Testis (tissue), 2 donors: ENCODE measurements around the gene CABCOCO1.

Experiments
- POLR2A ChIP-seq: fragments of 450-650 bp; IDR thresholded peaks from one replicate; pipeline ENCODE4 v1.6.1; 2017; ENCODE audit warnings: antibody characterized with exemption, mild to moderate bottlenecking, moderate library complexity
- TF ChIP-seq, protein P1 (sequence below), 3 experiments: fragments of 450-650 bp in 2 of 3; fragments of 200-600 bp in 1 of 3; sonication (generic) in 1 of 3; IDR thresholded peaks; one replicate each; pipeline ENCODE4 v1.5.1; 2016 to 2019; ENCODE audit warnings: antibody characterized with exemption in 3 of 3, mild to moderate bottlenecking in 2 of 3, moderate library complexity in 1 of 3

DNA sequence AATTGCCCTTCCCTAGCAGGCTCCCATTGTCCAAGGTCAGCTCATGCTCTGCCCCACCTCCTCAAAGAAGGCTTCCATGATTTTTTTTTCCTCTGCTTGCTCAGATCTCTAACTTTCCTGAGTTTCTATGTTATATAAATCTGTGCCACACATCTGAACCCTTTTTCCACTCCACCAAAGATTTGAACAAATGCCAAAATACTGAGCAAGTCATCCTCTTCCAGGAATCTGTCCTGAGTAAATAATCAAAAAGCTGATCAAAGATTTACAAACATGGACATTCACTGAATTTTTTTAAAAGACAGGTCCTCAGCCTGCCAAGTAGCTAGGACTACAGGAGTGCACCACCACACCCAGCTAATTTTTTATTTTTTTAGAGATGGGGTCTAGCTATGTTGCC is 136.0 kb downstream of the CABCOCO1 start:
- TF ChIP-seq, protein P1, sequence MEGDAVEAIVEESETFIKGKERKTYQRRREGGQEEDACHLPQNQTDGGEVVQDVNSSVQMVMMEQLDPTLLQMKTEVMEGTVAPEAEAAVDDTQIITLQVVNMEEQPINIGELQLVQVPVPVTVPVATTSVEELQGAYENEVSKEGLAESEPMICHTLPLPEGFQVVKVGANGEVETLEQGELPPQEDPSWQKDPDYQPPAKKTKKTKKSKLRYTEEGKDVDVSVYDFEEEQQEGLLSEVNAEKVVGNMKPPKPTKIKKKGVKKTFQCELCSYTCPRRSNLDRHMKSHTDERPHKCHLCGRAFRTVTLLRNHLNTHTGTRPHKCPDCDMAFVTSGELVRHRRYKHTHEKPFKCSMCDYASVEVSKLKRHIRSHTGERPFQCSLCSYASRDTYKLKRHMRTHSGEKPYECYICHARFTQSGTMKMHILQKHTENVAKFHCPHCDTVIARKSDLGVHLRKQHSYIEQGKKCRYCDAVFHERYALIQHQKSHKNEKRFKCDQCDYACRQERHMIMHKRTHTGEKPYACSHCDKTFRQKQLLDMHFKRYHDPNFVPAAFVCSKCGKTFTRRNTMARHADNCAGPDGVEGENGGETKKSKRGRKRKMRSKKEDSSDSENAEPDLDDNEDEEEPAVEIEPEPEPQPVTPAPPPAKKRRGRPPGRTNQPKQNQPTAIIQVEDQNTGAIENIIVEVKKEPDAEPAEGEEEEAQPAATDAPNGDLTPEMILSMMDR (IDR thresholded peaks at IDR 0.05): no peak
- TF ChIP-seq POLR2A: no peak
